HEK293T (cell line): ENCODE data around the gene GRID2.

Experiments
- BHLHE40 ChIP-seq: fragments of 450-650 bp; IDR thresholded peaks from 2 replicates; pipeline ENCODE4 v1.6.1; 2016; ENCODE audit warnings: mild to moderate bottlenecking, moderate library complexity, borderline replicate concordance
- LEF1 ChIP-seq: fragments of 450-650 bp; IDR thresholded peaks from 2 replicates; pipeline ENCODE4 v1.6.1; 2017; ENCODE audit warnings: mild to moderate bottlenecking, borderline replicate concordance
- NFRKB ChIP-seq: fragments of 450-650 bp; IDR thresholded peaks from 2 replicates; pipeline ENCODE4 v1.6.1; 2016; ENCODE audit warnings: mild to moderate bottlenecking, moderate library complexity
- PKNOX1 ChIP-seq: fragments of 450-650 bp; IDR thresholded peaks from 2 replicates; pipeline ENCODE4 v1.6.1; 2016
- TARDBP ChIP-seq: fragments of 450-650 bp; IDR thresholded peaks from 2 replicates; pipeline ENCODE4 v1.6.1; 2016

- TF ChIP-seq PKNOX1 (no peak), BHLHE40 (no peak), TARDBP (no peak), LEF1 (no peak), NFRKB (no peak)
Observed at GRCh38 chr4:93303440-93303839, 999.7 kb downstream of the GRID2 start.
